Lung (tissue), 12 donors: ENCODE results near the gene PEPD. TPM values are rescaled to one million over a fixed set of nuclear protein-coding genes. Genes with fewer than 3 reads are reported as not detected.
A peak's percentile ranks its signal among the peaks of the same experiment; 100 is the strongest.

Source experiments
- ATAC-seq: fragments of 200-7000 bp; cut with Tn5 transposase; one replicate; pipeline ENCODE4 v1.9.1; 2020; ENCODE audit warnings: moderate number of reproducible peaks; ENCODE audit not compliant: insufficient read depth, low FRiP score
- DNase-seq, 3 donors: peaks; one replicate each; pipeline ENCODE4 v3.0.0-alpha.2; 2013 to 2017
- H3K27ac ChIP-seq, 2 donors: one replicate each; pipeline ENCODE4 v1.5.1; 2013; ENCODE audit warnings: mild to moderate bottlenecking in 2 of 2, moderate library complexity in 2 of 2, control low read depth in 1 of 2, inconsistent platforms in 1 of 2, low read depth in 1 of 2, low read length in 1 of 2
- H3K27me3 ChIP-seq, 3 donors: one replicate each; pipeline ENCODE4 v1.5.1; 2013; ENCODE audit warnings: low read length in 2 of 3; ENCODE audit not compliant: control insufficient read depth in 3 of 3, insufficient read depth in 3 of 3
- H3K36me3 ChIP-seq, 4 donors: one replicate each; pipeline ENCODE4 v1.5.1; 2013; ENCODE audit warnings: low read length in 4 of 4, mild to moderate bottlenecking in 1 of 4, moderate library complexity in 1 of 4; ENCODE audit not compliant: control insufficient read depth in 4 of 4, insufficient read depth in 4 of 4
- H3K4me1 ChIP-seq, 5 donors: one replicate each; pipeline ENCODE4 v1.5.1; 2013; ENCODE audit warnings: low read length in 5 of 5, mild to moderate bottlenecking in 2 of 5, moderate library complexity in 1 of 5; ENCODE audit not compliant: control insufficient read depth in 5 of 5, insufficient read depth in 5 of 5
- H3K4me3 ChIP-seq: one replicate; pipeline ENCODE4 v1.5.1; 2013; ENCODE audit warnings: mild to moderate bottlenecking, control low read depth, moderate library complexity
- H3K9ac ChIP-seq, 2 donors: one replicate each; pipeline ENCODE4 v1.5.1; 2013; ENCODE audit warnings: low read length in 2 of 2, control low read depth in 1 of 2; ENCODE audit not compliant: insufficient read depth in 1 of 2
- H3K9me3 ChIP-seq, 4 donors: one replicate each; pipeline ENCODE4 v1.5.1; 2013; ENCODE audit warnings: low read length in 3 of 4, mild to moderate bottlenecking in 1 of 4, moderate library complexity in 1 of 4; ENCODE audit not compliant: control insufficient read depth in 4 of 4, insufficient read depth in 3 of 4
- CTCF ChIP-seq: IDR thresholded peaks from 2 replicates; pipeline ENCODE4 v1.5.1; 2012; ENCODE audit warnings: mild to moderate bottlenecking; ENCODE audit errors: control extremely low read depth, extremely low read depth
- WGBS, 2 donors: extraction: QIAGEN DNeasy Blood & Tissue Kit; methylation state at CpG; one replicate each; pipeline ENCODE4 v1.1.7; 2013; 5-methylcytosine and 5-hydroxymethylcytosine counted together
- polyA plus RNA-seq, 2 donors: library from polyadenylated mRNA; stranded (reverse); fragments of 200-250 nt; gene quantifications; one replicate each; pipeline ENCODE4 v1.2.1, GENCODE V29; 2013
- total RNA-seq, 2 donors: library from RNA; depleted of rRNA in 1 of 2; stranded (reverse); fragments of >200 nt in 1 of 2; gene quantifications; one replicate each; pipeline ENCODE4 v1.2.1, GENCODE V29; 2014 to 2021
- donor health status: control.
- donor health status: control.
- donor health status: Bipolar disorder and iron deficiency.
- donor health status: healthy.
- donor health status: DM: yes; HTN: yes; CAD: no.

Gene PEPD
- total and polyA plus RNA-seq, 4 donors = 29.6 to 88.2 (median 73.4) TPM

GRCh38 chr19:33523167-33523566 lies 1.6 kb upstream of the PEPD start:
- no peak overlapping the region for H3K27ac ChIP-seq
- no peak for ATAC-seq
- no peaks in the 10 kb centered on the region for H3K9me3 ChIP-seq
- 69 to 70% methylated on average over 2 of the region's 2 CpGs for WGBS, 2 donors
- DNase-seq = no peak
- no peak for TF ChIP-seq CTCF
- H3K27me3 ChIP-seq = no peaks in the 10 kb centered on the region
- no peaks in the 10 kb centered on the region for H3K36me3 ChIP-seq
- no peak overlapping the region for H3K4me3 ChIP-seq
- H3K9ac ChIP-seq = no peak overlapping the region
- H3K4me1 ChIP-seq = peaks cover 5 to 10% (median 9%) of the 10 kb centered on the region in 5 donors

- WGBS, 2 donors = 74 to 76% methylated on average over 5 of the region's 5 CpGs
- H3K4me1 ChIP-seq = peaks cover 5 to 10% (median 9%) of the 10 kb centered on the region in 5 donors
- H3K36me3 ChIP-seq = no peaks in the 10 kb centered on the region
- no peaks in the 10 kb centered on the region for H3K27me3 ChIP-seq
- no peak overlapping the region for H3K9ac ChIP-seq
- TF ChIP-seq CTCF = no peak
- no peak overlapping the region for H3K27ac ChIP-seq
- DNase-seq = no peak
- no peak overlapping the region for H3K4me3 ChIP-seq
- H3K9me3 ChIP-seq = no peaks in the 10 kb centered on the region
- no peak for ATAC-seq
Observed at GRCh38 chr19:33522371-33522662, 726 bp upstream of the PEPD start.

GRCh38 chr19:33520844-33521479 lies 629 bp downstream of the PEPD start:
- H3K27ac ChIP-seq = peak overlapping the region in 1 of 2 donors; percentile 65
- H3K4me3 ChIP-seq = peak overlapping the region; percentile 100
- peak overlapping the region; percentile 23 to 26 for H3K9ac ChIP-seq
- H3K27me3 ChIP-seq = no peaks in the 10 kb centered on the region
- peaks cover 5 to 10% (median 9%) of the 10 kb centered on the region in 5 donors for H3K4me1 ChIP-seq
- no peak for TF ChIP-seq CTCF
- 11 to 13% methylated on average over 16 to 18 of the region's 18 CpGs for WGBS, 2 donors
- DNase-seq (no peak), ATAC-seq (no peak)
- H3K36me3 ChIP-seq = no peaks in the 10 kb centered on the region
- no peaks in the 10 kb centered on the region for H3K9me3 ChIP-seq
